Activated naive CD4-positive, alpha-beta T cell treated with anti-CD3 and anti-CD28 coated beads, Interleukin-2, amount 50 U/mL, for 24 hours (primary cell): ENCODE data around the gene TTC3.
"Not testable (repeated sequence)": the region's sequence is repeated elsewhere in the genome, so short reads cannot be mapped to it uniquely, and the experiment has no call there.

ENCODE experiments used
- H3K27ac Mint-ChIP-seq: one replicate; pipeline ENCODE4 v1.8.0; 2021; ENCODE audit warnings: mild to moderate bottlenecking, mixed read lengths
- H3K27me3 Mint-ChIP-seq: one replicate; pipeline ENCODE4 v1.8.0; 2021; ENCODE audit warnings: mixed read lengths
- H3K36me3 Mint-ChIP-seq: one replicate; pipeline ENCODE4 v1.8.0; 2021; ENCODE audit warnings: mixed read lengths
- H3K4me1 Mint-ChIP-seq: one replicate; pipeline ENCODE4 v1.8.0; 2021; ENCODE audit warnings: mixed read lengths
- H3K4me3 Mint-ChIP-seq: one replicate; pipeline ENCODE4 v1.8.0; 2021; ENCODE audit warnings: mild to moderate bottlenecking, mixed read lengths
- H3K9me3 Mint-ChIP-seq: one replicate; pipeline ENCODE4 v1.8.0; 2021; ENCODE audit warnings: mixed read lengths

TTC3 gene, protein sequence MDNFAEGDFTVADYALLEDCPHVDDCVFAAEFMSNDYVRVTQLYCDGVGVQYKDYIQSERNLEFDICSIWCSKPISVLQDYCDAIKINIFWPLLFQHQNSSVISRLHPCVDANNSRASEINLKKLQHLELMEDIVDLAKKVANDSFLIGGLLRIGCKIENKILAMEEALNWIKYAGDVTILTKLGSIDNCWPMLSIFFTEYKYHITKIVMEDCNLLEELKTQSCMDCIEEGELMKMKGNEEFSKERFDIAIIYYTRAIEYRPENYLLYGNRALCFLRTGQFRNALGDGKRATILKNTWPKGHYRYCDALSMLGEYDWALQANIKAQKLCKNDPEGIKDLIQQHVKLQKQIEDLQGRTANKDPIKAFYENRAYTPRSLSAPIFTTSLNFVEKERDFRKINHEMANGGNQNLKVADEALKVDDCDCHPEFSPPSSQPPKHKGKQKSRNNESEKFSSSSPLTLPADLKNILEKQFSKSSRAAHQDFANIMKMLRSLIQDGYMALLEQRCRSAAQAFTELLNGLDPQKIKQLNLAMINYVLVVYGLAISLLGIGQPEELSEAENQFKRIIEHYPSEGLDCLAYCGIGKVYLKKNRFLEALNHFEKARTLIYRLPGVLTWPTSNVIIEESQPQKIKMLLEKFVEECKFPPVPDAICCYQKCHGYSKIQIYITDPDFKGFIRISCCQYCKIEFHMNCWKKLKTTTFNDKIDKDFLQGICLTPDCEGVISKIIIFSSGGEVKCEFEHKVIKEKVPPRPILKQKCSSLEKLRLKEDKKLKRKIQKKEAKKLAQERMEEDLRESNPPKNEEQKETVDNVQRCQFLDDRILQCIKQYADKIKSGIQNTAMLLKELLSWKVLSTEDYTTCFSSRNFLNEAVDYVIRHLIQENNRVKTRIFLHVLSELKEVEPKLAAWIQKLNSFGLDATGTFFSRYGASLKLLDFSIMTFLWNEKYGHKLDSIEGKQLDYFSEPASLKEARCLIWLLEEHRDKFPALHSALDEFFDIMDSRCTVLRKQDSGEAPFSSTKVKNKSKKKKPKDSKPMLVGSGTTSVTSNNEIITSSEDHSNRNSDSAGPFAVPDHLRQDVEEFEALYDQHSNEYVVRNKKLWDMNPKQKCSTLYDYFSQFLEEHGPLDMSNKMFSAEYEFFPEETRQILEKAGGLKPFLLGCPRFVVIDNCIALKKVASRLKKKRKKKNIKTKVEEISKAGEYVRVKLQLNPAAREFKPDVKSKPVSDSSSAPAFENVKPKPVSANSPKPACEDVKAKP (N-terminal part only)

DNA sequence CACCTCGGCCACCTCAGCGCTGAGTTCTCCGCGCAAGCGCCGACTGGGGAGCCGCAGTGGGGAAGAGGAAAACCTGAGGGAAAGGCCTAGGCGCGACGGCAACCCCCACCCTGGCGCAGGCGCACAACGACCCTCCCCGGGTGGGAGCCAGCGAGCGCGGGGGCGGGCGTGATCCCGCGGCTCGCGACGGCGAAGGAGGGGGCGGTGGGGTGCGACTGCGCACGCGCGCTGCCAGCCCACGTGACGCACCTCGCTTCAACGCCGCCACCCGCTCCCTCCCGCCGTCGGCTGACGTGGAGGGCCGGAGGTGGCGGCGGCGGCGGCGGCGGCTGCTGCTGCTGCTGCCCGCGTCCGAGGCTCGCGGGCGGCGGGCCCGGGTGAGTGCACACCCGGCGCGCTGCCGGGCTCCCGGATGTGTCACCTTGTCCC is at the start of gene TTC3, which contains the start of gene PIGP:
TTC3 (plus strand) TSS at position 267 of the 429 bp plus-strand sequence. CDS start 14,004 bp downstream, outside the sequence.
PIGP (minus strand) TSS at position 84 of the 429 bp plus-strand sequence. CDS start 556 bp downstream, outside the sequence.
- no peaks in the 10 kb centered on the region for H3K27me3 Mint-ChIP-seq
- H3K4me3 Mint-ChIP-seq = peak within 1 kb of the TSS; percentile 91
- peaks cover 9% of the 10 kb centered on the region for H3K36me3 Mint-ChIP-seq
- H3K27ac Mint-ChIP-seq = peak within 1 kb of the TSS; percentile 97
- no peaks in the 10 kb centered on the region for H3K9me3 Mint-ChIP-seq
- peaks cover 58% of the 10 kb centered on the region for H3K4me1 Mint-ChIP-seq

DNA sequence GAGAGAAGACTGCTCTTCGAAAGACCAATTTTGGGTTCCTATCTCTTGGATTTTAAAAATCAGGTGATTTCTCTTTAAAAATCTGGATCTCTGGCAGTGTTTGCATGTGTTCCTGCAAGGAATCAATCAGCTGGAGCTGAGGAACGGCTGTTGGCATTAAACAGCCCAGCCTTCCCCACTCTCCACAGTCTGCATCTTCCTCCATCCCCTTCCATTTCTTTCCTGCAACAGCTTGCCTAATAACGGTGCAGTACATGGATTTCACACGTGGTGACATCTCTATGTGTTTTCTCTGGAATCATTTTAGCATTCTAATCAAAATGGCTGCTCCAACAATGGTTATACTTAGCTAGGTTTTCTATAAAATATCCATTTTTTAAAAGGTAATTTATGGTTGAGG is 46.6 kb upstream of the TTC3 start:
- Mint-ChIP-seq H3K36me3 (no peaks in the 10 kb centered on the region), H3K4me1 (no peaks in the 10 kb centered on the region), H3K4me3 (no peak overlapping the region), H3K9me3 (no peaks in the 10 kb centered on the region), H3K27me3 (no peaks in the 10 kb centered on the region), H3K27ac (no peak overlapping the region)

DNA sequence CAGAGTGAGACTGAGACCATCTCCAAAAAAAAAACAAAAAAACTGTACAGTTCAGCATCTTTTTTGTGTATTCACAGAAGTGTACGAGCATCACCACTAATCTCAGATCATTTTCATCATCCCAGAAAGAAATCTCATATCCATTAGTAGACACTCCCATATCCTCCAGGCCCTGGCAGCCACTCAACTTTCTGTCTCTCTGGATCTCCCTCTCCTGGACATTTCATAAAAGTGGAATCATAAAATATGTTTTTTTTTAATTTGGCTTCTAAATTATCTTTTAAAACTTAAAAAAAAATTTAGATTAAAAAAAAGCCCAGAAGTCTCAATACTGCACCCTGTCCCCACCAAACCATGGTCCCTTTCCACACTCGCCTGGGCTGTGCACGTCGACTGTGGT is 44.5 kb upstream of the TTC3 start:
- Mint-ChIP-seq H3K36me3 (no peaks in the 10 kb centered on the region), H3K4me3 (no peak overlapping the region), H3K27ac (no peak overlapping the region), H3K4me1 (no peaks in the 10 kb centered on the region), H3K9me3 (no peaks in the 10 kb centered on the region), H3K27me3 (no peaks in the 10 kb centered on the region)

DNA sequence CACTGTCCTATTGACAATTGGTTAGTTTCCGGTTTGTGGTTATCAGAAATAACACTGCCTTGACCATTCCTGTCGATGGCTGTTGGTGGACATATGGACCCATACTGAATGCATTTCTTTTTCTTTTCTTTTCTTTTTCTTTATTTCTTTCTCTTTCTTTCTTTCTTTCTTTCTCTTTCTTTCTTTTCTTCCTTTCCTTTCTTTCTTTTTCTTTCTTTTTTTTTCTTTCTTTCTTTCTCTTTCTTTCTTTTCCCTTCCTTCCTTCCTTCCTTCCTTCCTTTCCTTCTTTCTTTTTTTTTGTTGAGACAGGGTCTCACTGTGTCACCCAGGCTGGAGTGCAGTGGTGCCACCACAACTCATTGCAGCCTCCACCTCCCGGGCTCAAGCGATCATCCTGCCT is 42.2 kb upstream of the TTC3 start:
- H3K4me1 Mint-ChIP-seq = no peaks in the 10 kb centered on the region
- no peak overlapping the region for H3K27ac Mint-ChIP-seq
- no peaks in the 10 kb centered on the region for H3K36me3 Mint-ChIP-seq
- no peaks in the 10 kb centered on the region for H3K9me3 Mint-ChIP-seq
- no peak overlapping the region for H3K4me3 Mint-ChIP-seq
- no peaks in the 10 kb centered on the region for H3K27me3 Mint-ChIP-seq

DNA sequence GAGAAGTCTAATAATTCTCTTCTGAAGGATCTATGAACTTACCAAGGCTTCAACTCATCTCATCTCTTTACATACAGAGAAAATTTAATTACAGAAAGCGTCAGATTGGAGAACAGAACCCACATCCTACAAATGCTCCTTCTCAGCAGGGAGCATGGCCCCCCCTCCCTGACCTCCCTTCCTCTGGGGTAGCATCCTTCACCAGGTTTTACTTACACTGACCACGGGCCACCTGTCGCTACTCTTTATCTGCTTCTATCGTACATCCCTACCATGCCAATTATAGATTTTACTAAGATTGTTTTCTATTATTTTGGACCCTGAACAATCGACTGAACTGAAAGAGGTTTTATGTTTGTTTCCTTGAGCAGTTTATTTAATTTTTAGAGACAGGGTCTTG is 40.8 kb upstream of the TTC3 start:
- H3K4me1 Mint-ChIP-seq = no peaks in the 10 kb centered on the region
- no peaks in the 10 kb centered on the region for H3K9me3 Mint-ChIP-seq
- no peaks in the 10 kb centered on the region for H3K36me3 Mint-ChIP-seq
- H3K27me3 Mint-ChIP-seq = no peaks in the 10 kb centered on the region
- no peak overlapping the region for H3K27ac Mint-ChIP-seq
- no peak overlapping the region for H3K4me3 Mint-ChIP-seq

DNA sequence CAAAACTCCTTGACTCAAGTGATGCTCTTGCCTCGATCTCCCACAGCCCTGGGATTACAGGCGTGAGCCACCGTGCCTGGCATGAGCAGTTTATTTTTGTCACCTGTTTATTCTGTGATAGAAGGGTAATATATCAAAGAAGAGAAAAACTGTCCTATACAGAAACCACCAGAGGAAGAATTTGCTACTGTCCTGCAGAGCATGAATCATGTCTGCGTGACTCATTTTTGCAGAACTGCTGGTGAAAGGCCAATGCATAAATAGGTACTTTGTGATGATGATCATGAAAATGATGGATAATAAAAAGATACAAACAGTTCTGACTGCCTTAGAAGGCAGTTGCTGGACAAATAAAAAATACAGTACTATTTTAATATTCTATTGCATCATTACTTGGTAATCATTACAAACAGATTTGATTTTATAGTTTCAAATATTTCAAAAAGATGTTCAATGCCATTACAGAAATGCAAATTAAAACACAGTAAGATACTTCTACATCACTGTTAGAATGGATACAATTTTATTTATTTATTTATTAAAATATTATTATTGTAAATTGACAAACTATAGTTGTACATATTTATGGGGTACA is 40.1 kb upstream of the TTC3 start:
- Mint-ChIP-seq H3K27me3 (no peaks in the 10 kb centered on the region), H3K4me1 (no peaks in the 10 kb centered on the region), H3K9me3 (no peaks in the 10 kb centered on the region), H3K36me3 (no peaks in the 10 kb centered on the region), H3K4me3 (no peak overlapping the region), H3K27ac (no peak overlapping the region)

DNA sequence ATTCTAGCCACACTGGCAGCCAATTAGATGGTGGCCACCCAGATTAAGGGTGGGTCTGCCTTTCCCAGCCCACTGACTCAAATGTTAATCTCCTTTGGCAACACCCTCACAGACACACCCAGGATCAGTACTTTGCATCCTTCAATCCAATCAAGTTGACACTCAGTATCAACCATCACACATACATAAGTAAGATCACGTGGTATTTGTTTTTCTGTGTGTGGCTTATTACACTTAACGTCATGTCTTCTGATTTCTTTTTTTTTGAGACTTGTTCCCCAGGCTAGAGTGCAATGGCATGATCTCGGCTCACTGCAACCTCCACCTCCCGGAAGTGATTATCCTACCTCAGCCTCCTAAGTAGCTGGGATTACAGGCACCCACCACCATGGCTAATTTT is 38.7 kb upstream of the TTC3 start:
- H3K27ac Mint-ChIP-seq, H3K4me3 Mint-ChIP-seq, H3K4me1 Mint-ChIP-seq, H3K36me3 Mint-ChIP-seq, H3K9me3 Mint-ChIP-seq, H3K27me3 Mint-ChIP-seq: not testable (repeated sequence)

DNA sequence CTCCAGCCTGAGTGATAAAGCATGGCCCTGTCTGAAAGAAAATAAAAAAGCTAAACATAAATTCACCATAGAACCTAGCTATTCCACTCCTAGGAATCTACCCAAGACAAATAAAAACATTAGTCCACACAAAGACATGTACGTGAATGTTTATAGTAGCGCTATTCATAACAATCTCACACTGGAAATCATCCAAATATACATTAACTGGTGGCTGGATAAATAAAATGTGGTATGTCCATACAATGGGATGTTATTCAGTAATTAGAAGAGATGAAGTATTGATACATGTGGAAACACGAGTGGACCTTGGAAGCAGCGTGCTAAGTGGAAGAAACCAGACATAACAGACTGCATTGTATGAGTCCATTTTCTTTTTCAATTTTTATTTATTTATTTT is 36.9 kb upstream of the TTC3 start:
- H3K4me3 Mint-ChIP-seq = no peak overlapping the region
- H3K9me3 Mint-ChIP-seq = no peaks in the 10 kb centered on the region
- H3K4me1 Mint-ChIP-seq = no peaks in the 10 kb centered on the region
- H3K27me3 Mint-ChIP-seq = no peaks in the 10 kb centered on the region
- H3K36me3 Mint-ChIP-seq = no peaks in the 10 kb centered on the region
- H3K27ac Mint-ChIP-seq = no peak overlapping the region

DNA sequence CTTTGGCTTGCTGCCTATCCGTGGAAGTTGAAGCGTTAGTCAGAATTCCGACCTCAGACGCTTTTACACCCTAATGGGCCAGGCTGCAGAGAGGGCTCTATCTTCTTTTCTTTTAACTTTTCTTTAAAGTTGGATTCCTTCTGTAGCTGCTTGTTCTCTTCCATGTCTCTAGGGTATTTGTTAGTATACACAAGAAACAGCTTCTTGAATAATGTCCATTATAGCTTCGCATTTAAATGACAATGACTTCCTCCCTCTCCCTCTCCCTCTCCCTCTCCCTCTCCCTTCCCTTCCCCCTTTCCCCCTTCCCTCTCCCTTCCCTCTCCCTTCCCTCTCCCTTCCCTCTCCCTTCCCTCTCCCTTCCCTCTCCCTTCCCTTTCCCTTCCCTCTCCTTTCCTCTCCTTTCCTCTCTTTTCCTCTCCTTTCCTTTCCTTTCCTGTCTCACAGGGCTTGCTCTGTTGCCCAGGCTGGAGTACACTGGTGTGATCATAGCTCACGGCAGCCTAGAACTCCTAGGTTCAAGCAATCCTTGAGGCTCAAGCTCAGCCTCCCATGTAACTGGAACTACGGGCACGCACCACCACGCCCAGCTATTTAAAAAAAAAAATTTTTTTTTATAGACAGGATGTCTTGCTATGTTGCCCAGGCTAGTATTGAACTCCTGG is 33.5 kb upstream of the TTC3 start:
- Mint-ChIP-seq H3K9me3 (no peaks in the 10 kb centered on the region), H3K27ac (no peak overlapping the region), H3K27me3 (no peaks in the 10 kb centered on the region), H3K4me1 (no peaks in the 10 kb centered on the region), H3K36me3 (no peaks in the 10 kb centered on the region), H3K4me3 (no peak overlapping the region)

DNA sequence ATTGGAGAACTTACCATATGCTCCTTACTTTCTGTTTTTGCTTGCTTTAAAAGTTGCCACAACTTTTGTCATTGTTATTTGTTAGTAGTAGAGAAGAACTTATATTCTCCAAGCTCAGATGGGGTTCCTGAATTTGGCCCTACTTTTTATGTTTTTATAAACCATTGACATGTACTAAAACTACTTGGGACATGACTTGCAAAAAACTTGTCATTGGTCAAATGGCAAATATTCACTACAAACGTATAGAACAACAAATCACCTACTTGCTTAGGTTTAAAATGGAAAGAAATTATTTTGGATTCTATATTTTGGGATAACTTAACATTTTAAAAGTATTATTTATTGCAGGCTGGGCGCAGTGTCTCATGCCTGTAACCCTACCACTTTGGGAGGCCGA is 32.8 kb upstream of the TTC3 start:
- Mint-ChIP-seq H3K4me1 (peaks cover 6% of the 10 kb centered on the region), H3K36me3 (no peaks in the 10 kb centered on the region)

DNA sequence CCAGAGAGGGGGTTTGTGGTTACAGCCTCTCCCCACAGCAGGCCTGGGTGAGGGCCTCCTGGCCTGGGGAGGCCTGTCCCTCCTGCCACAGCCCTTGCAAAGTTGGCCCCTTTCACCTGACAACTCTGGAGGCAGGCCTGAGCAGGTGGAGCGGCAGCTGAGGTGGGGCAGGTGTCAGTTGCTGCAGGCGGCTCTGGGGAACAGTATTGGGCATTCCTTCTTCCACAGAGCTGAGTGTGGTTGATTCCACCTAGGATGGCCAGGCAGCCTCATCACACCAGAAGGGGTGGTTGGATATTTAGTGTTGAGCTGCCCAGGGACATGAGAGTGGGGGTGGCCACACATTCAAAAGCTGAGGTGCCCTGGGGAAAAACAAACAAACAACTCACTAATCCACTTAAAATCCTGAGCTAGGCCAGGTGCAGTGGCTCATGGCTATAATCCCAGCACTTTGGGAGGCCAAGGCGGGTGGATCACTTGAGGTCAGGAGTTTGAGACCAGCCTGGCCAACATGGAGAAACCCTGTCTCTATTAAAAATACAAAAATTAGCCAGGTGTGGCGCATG is 31.3 kb upstream of the TTC3 start:
- H3K9me3 Mint-ChIP-seq = no peaks in the 10 kb centered on the region
- peaks cover 11% of the 10 kb centered on the region for H3K4me1 Mint-ChIP-seq
- H3K4me3 Mint-ChIP-seq = no peak overlapping the region
- H3K27ac Mint-ChIP-seq = no peak overlapping the region
- H3K36me3 Mint-ChIP-seq = no peaks in the 10 kb centered on the region
- no peaks in the 10 kb centered on the region for H3K27me3 Mint-ChIP-seq

More for the DNA sequence above, 32.8 kb upstream of the TTC3 start:
- H3K27me3 Mint-ChIP-seq = no peaks in the 10 kb centered on the region
- H3K9me3 Mint-ChIP-seq = no peaks in the 10 kb centered on the region
- H3K4me3 Mint-ChIP-seq = no peak overlapping the region
- H3K27ac Mint-ChIP-seq = no peak overlapping the region

DNA sequence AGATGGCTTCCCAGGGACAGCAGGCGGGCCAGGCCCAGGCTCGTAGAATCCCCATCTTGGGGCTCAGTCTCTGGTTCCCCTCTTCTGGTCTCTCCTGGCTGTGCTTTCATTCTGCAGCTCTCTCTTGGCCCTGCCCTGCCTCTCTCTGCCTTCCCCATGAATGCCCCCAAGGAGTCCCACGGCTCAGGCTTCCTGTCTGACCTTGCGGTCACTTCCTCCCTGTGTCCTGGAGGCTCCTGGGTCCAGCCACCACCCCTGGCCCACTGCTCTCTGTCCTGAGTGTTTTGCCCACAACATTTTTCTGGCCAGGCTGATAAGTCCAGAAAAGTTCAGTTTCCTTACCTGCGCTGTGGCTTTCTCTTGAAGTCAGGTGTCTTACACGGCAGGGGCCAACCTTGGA is 29.2 kb upstream of the TTC3 start:
- Mint-ChIP-seq H3K9me3 (no peaks in the 10 kb centered on the region), H3K4me3 (no peak overlapping the region), H3K27me3 (peaks cover 2% of the 10 kb centered on the region), H3K27ac (no peak overlapping the region), H3K4me1 (peaks cover 11% of the 10 kb centered on the region), H3K36me3 (no peaks in the 10 kb centered on the region)

DNA sequence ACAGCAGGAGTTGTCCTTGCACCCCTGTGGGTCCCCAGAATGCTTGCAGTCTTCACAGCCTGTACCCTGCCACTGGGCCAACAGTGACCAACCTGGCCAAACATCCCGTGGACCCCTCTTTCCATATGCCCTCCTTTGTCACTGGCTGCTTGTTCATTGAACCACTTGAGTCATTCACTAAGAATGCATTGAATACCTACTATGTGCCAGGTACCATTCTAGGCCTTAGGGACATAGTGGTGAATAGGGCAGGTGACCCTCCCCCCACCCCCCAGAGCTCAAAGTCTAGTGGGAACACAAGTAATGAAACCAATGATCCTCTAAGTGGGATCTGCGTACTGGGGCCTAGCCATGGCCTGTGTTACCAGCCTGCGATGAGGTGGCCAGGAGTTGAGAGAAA is 28.4 kb upstream of the TTC3 start:
- H3K27me3 Mint-ChIP-seq = peaks cover 2% of the 10 kb centered on the region
- H3K27ac Mint-ChIP-seq = no peak overlapping the region
- no peak overlapping the region for H3K4me3 Mint-ChIP-seq
- no peaks in the 10 kb centered on the region for H3K9me3 Mint-ChIP-seq
- no peaks in the 10 kb centered on the region for H3K36me3 Mint-ChIP-seq
- peaks cover 11% of the 10 kb centered on the region for H3K4me1 Mint-ChIP-seq

DNA sequence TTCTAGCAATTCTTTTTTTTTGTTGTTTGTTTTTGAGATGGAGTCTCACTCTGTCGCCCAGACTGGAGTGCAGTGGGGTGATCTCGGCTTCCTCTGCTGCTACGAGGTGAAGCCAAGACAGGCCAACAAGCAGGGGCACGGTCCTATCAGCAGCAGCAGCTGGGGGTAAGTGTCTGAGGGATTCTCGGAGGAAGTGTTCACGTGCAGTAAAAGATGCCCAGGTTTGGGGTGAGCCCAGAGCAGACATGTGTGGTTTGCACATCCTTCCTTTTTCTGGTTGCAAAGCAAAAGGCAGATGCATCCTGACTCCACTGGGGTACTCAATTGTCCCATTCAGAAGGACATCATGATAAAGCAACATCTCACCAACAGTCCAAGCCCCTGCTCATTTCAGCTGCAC is 27.9 kb upstream of the TTC3 start:
- Mint-ChIP-seq H3K27me3 (peaks cover 2% of the 10 kb centered on the region), H3K4me3 (no peak overlapping the region), H3K9me3 (no peaks in the 10 kb centered on the region), H3K4me1 (peaks cover 11% of the 10 kb centered on the region), H3K27ac (no peak overlapping the region), H3K36me3 (no peaks in the 10 kb centered on the region)
